Vagina (tissue), 2 donors: ENCODE measurements around the gene GABRB2.

Experiments used
- CTCF ChIP-seq, 3 experiments: fragments of 450-650 bp in 2 of 3; fragments of 200-600 bp in 1 of 3; sonication (generic) in 1 of 3; IDR thresholded peaks; one replicate each; pipeline ENCODE4 v1.5.1; 2017 to 2019; ENCODE audit warnings: antibody characterized with exemption in 3 of 3, mild to moderate bottlenecking in 2 of 3, moderate library complexity in 2 of 3
- POLR2A ChIP-seq, 2 donors: fragments of 450-650 bp; IDR thresholded peaks; one replicate each; pipeline ENCODE4 v1.6.1; 2017; ENCODE audit warnings: antibody characterized with exemption in 2 of 2, mild to moderate bottlenecking in 2 of 2, moderate library complexity in 2 of 2

GRCh38 chr5:161258438-161258837 lies 288.1 kb downstream of the GABRB2 start:
- TF ChIP-seq POLR2A (IDR thresholded peaks at IDR 0.05) (no peak), CTCF (IDR thresholded peaks at IDR 0.05) (no peak)
